ENCODE data around the gene SLC25A25. TPM values are rescaled to one million over a fixed set of nuclear protein-coding genes. Genes with fewer than 3 reads are reported as not detected.

Gene SLC25A25
- total and polyA plus RNA-seq, 8 donors, result 7.9 to 37.1 (median 13.6) TPM

GRCh38 chr9:128055344-128056040 lies 12.5 kb upstream of the SLC25A25 start:
- peak; percentile 47 to 73 for DNase-seq
- no peaks in the 10 kb centered on the region for H3K27me3 ChIP-seq
- no peaks in the 10 kb centered on the region for H3K9me3 ChIP-seq
- TF ChIP-seq CTCF (IDR thresholded peaks at IDR 0.05) (no peak), EP300 (IDR thresholded peaks at IDR 0.05) (no peak), POLR2A (IDR thresholded peaks at IDR 0.05) (no peak), POLR2AphosphoS5 (IDR thresholded peaks at IDR 0.05) (peak; percentile 32 to 80 (median 55))
- peaks cover 23 to 50% (median 40%) of the 10 kb centered on the region in 4 donors for H3K4me1 ChIP-seq
- no peaks in the 10 kb centered on the region for H3K36me3 ChIP-seq
- no peak overlapping the region for H3K4me3 ChIP-seq
- intact Hi-C loops (cut with DNase I; ENCODE audit: low total_unique reads), result no loop called here
- WGBS, 5 donors, result 24 to 44% (median 33%) methylated on average over 7 of the region's 7 CpGs
- H3K27ac ChIP-seq, result peak overlapping the region; percentile 70 to 89 (median 83)

GRCh38 chr9:128056086-128056485 lies 11.9 kb upstream of the SLC25A25 start:
- 78 to 90% (median 81%) methylated on average over 3 of the region's 3 CpGs for WGBS, 5 donors
- no peaks in the 10 kb centered on the region for H3K27me3 ChIP-seq
- H3K4me1 ChIP-seq, result peaks cover 23 to 50% (median 38%) of the 10 kb centered on the region in 4 donors
- peak; percentile 44 to 59 for DNase-seq
- no peaks in the 10 kb centered on the region for H3K9me3 ChIP-seq
- no peaks in the 10 kb centered on the region for H3K36me3 ChIP-seq
- TF ChIP-seq POLR2A (IDR thresholded peaks at IDR 0.05), result no peak
- no peak for TF ChIP-seq CTCF (IDR thresholded peaks at IDR 0.05)
- no peak for TF ChIP-seq EP300 (IDR thresholded peaks at IDR 0.05)
- no peak for TF ChIP-seq POLR2AphosphoS5 (IDR thresholded peaks at IDR 0.05)
- intact Hi-C loops (cut with DNase I; ENCODE audit: low total_unique reads), result no loop called here
- H3K4me3 ChIP-seq, result no peak overlapping the region
- peak overlapping the region; percentile 50 to 89 (median 83) for H3K27ac ChIP-seq

- peak in 1 of 2 donors; percentile 79 for DNase-seq
- H3K4me3 ChIP-seq, result no peak overlapping the region
- no peaks in the 10 kb centered on the region for H3K27me3 ChIP-seq
- 63 to 70% (median 68%) methylated on average over 14 of the region's 14 CpGs for WGBS, 5 donors
- H3K36me3 ChIP-seq, result peaks cover 0 to 10% (median 9%) of the 10 kb centered on the region in 4 donors
- intact Hi-C loops (cut with DNase I; ENCODE audit: low total_unique reads), result no loop called here
- no peaks in the 10 kb centered on the region for H3K9me3 ChIP-seq
- peaks cover 23 to 56% (median 40%) of the 10 kb centered on the region in 4 donors for H3K4me1 ChIP-seq
- TF ChIP-seq POLR2AphosphoS5 (IDR thresholded peaks at IDR 0.05) (peak in 1 of 3 donors; percentile 27), CTCF (IDR thresholded peaks at IDR 0.05) (no peak), EP300 (IDR thresholded peaks at IDR 0.05) (no peak), POLR2A (IDR thresholded peaks at IDR 0.05) (no peak)
- peak overlapping the region in 4 of 5 donors; percentile 79 to 89 (median 86) for H3K27ac ChIP-seq
Measured at GRCh38 chr9:128056887-128057723, 10.9 kb upstream of the SLC25A25 start.

- no peaks in the 10 kb centered on the region for H3K9me3 ChIP-seq
- H3K4me3 ChIP-seq, result no peak overlapping the region
- intact Hi-C loops (cut with DNase I; ENCODE audit: low total_unique reads), result no loop called here
- H3K27ac ChIP-seq, result peak overlapping the region in 4 of 5 donors; percentile 79 to 89 (median 86)
- peaks cover 1 to 18% (median 17%) of the 10 kb centered on the region in 4 donors for H3K36me3 ChIP-seq
- TF ChIP-seq CTCF (IDR thresholded peaks at IDR 0.05) (no peak), EP300 (IDR thresholded peaks at IDR 0.05) (no peak), POLR2AphosphoS5 (IDR thresholded peaks at IDR 0.05) (no peak), POLR2A (IDR thresholded peaks at IDR 0.05) (no peak)
- peaks cover 23 to 64% (median 43%) of the 10 kb centered on the region in 4 donors for H3K4me1 ChIP-seq
- H3K27me3 ChIP-seq, result no peaks in the 10 kb centered on the region
- WGBS, 5 donors, result 71 to 78% (median 73%) methylated on average over 8 of the region's 8 CpGs
- no peak for DNase-seq
Measured at GRCh38 chr9:128057724-128058409, 10.2 kb upstream of the SLC25A25 start.
